ENCODE results near the gene PERP.

PERP gene

GRCh38 chr6:138093632-138094031, 13.6 kb downstream of the PERP start:
- TF ChIP-seq CTCF (conservative IDR thresholded peaks at IDR 0.05; ENCODE audit: low read depth, low read length) = no peak
- DNase-seq (ENCODE audit: low read depth) = no peak
- H3K4me3 ChIP-seq (ENCODE audit: low read length) = no peak overlapping the region

GRCh38 chr6:138092686-138093085, 14.5 kb downstream of the PERP start:
- DNase-seq (ENCODE audit: low read depth) = no peak
- TF ChIP-seq CTCF (conservative IDR thresholded peaks at IDR 0.05; ENCODE audit: low read depth, low read length) = no peak

GRCh38 chr6:138089325-138089724, 17.9 kb downstream of the PERP start:
- no peak for DNase-seq (ENCODE audit: low read depth)
- TF ChIP-seq CTCF (conservative IDR thresholded peaks at IDR 0.05; ENCODE audit: low read depth, low read length) = no peak
- no peak overlapping the region for H3K4me3 ChIP-seq (ENCODE audit: low read length)

More at GRCh38 chr6:138092686-138093085, 14.5 kb downstream of the PERP start:
- H3K4me3 ChIP-seq (ENCODE audit: low read length) = no peak overlapping the region

GRCh38 chr6:138088326-138088762, 18.9 kb downstream of the PERP start:
- TF ChIP-seq CTCF (conservative IDR thresholded peaks at IDR 0.05; ENCODE audit: low read depth, low read length) = no peak
- H3K4me3 ChIP-seq (ENCODE audit: low read length) = no peak overlapping the region
- DNase-seq (ENCODE audit: low read depth) = no peak

- TF ChIP-seq CTCF (conservative IDR thresholded peaks at IDR 0.05; ENCODE audit: low read depth, low read length) = no peak
- no peak overlapping the region for H3K4me3 ChIP-seq (ENCODE audit: low read length)
- DNase-seq (ENCODE audit: low read depth) = no peak
Measured at GRCh38 chr6:138087593-138088325, 19.5 kb downstream of the PERP start.

GRCh38 chr6:138086573-138087196, 20.5 kb downstream of the PERP start:
- H3K4me3 ChIP-seq (ENCODE audit: low read length) = no peak overlapping the region
- peak; percentile 47 for DNase-seq (ENCODE audit: low read depth)
- no peak for TF ChIP-seq CTCF (conservative IDR thresholded peaks at IDR 0.05; ENCODE audit: low read depth, low read length)

GRCh38 chr6:138085839-138086222, 21.4 kb downstream of the PERP start:
- no peak for DNase-seq (ENCODE audit: low read depth)
- TF ChIP-seq CTCF (conservative IDR thresholded peaks at IDR 0.05; ENCODE audit: low read depth, low read length) = no peak
- no peak overlapping the region for H3K4me3 ChIP-seq (ENCODE audit: low read length)

Data from retinal pigment epithelial cell (primary cell).